NCI-H510A (cell line): Measurements from ENCODE around the gene MPEG1.

Source experiments
- DNase-seq: peaks from one replicate; lab custom pipeline; 2025; lab: John Stamatoyannopoulos, UW

Gene MPEG1

GRCh38 chr11:59212744-59213631, at the start of gene MPEG1:
TSS of gene MPEG1 (minus strand) at chr11:59212927. CDS start at chr11:59212865, 62 bp downstream.
- no peak for DNase-seq

DNA sequence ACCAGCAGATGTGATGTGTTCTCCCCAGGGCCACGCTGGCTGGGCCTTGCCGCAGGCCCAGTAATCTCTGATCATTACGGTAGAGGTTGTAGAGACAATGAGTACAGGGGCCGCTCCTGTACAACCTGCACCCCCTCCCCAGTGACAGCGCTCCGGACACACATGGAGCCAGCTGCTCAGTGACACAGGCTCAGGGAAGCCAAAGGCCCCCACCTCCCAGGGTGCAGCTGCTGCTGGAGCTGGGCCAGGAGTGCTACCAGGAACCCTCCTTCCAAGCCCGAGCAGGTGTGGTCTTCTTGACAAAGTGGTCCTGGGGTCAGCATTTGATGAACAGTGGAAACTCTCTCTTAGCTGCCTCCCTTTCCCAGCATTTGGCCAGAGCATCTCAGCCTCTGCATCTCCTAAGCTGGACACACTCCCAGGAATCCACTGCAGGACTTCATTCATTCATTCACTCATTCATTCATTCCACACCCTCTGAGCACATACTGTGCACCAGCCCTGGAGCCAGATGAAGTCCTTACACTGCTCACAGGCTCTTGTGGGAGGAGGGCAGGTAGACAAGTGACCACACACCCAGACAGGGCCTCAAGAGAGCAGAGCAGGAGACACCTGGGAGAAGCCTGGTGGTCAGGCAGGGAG, 49.6 kb upstream of the MPEG1 start:
- no peak for DNase-seq

GRCh38 chr11:59261150-59261549, 48.4 kb upstream of the MPEG1 start:
- no peak for DNase-seq

GRCh38 chr11:59259867-59260475, 47.2 kb upstream of the MPEG1 start:
- DNase-seq = no peak

GRCh38 chr11:59259047-59259446, 46.3 kb upstream of the MPEG1 start:
- DNase-seq = no peak

GRCh38 chr11:59255281-59255680, 42.6 kb upstream of the MPEG1 start:
- DNase-seq = no peak

DNA sequence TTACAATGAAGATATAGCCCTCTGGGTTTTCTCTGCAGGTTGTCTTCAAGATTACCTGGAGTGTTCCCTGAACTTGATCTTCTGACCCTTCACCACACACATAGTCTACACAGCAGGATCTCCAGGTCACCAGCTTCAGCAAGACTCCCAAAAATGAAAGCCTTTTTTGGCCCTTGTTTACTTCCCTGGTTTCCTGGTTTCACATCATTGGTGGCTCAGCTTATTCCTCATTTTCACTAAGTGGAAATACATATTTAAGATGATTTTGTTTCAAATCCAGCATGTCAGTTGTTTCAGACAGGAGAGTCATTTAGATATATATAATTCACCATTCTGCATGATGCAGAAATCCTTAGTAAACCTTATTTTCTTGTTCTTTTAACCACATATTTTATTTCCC, 41.6 kb upstream of the MPEG1 start:
- DNase-seq = no peak

GRCh38 chr11:59253001-59253400, 40.3 kb upstream of the MPEG1 start:
- DNase-seq = no peak

GRCh38 chr11:59249535-59249934, 36.8 kb upstream of the MPEG1 start:
- no peak for DNase-seq

DNA sequence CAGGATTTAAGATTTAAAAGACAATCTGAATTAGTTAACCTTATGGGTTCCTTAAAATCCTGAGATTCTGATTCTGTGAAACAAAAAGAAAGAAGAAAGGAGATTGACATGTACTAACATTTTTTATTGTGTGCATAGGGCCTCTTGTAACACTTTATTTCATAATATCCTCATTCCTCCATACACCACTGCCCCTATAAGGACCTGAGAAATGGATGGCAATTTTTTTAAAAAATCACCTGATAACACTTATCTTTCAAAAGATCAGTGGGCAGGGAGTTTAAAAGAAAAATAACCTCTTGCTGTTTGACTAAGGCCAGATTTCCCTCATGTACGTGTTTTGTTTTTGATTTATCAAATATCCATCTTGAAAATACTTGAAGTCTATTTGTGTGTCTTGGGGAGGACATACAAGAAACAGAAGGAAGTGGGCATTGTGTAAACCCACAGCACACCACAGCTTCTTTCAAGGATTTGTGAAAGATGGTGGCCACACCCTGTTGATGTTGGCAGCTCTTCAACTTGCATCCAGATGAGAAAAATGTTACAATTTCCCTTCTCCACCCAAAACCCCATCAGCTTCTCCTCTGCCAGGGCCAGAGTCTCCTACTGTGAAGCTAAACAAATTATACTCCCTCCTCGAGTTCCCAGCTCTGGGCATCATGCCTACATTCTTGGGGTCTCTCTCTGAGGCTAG, 35.0 kb upstream of the MPEG1 start:
- no peak for DNase-seq

DNA sequence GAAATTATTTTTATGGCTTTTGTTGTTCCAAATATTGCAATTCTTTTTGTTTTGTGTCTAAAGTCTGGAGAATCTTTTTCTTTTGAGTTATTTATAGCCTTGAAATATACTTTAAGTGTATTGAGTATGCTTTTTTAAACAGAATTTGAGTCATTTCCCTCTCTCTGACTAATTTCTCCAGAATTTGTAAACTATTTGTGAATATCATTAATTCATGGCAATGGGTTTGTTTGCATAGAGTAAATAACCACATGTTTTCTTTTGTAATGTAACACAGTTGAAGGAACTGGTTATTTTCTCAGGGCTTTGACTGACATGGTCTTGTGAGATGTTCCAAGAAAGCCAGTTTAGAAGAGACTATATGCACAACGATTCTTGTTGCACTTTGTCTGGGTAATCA, 30.9 kb upstream of the MPEG1 start:
- no peak for DNase-seq

DNA sequence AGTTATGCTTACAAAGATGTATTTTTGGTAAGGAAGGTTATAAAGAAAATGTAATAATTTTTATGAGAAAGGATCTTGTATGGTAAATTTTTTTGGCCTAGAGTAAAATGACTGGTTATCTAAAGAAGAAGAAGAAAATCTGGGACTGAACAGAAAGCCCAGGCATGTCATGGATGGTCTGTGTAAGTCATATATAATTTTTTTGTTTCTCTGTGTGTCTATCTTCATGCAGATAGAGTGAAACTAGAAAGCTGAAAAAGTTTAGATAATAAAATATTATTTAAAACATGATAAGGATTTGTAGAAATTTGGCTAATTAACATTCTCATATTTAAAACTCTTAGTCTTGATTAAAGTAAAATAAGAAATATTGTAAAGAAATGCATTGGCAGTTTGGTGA, 27.6 kb upstream of the MPEG1 start:
- no peak for DNase-seq

DNA sequence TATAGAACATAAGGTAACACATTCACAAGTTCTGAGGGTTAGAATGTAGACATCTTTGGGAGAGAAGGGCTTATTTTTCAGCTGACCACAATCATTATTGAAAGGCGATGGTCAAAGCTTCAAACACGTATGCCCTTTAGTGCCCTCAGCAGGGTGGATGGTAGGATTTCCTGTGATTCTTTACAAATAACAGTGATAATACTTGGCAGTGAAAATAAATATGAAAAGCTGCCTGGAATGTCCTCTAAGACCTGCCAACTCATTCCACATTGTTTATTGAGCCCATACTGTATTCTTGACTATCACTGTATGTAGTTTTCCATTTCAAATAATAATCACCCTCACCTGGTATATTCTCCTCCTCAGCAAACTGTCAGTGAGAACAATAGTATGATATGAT, 13.7 kb upstream of the MPEG1 start:
- DNase-seq = no peak

GRCh38 chr11:59225017-59225416, 12.3 kb upstream of the MPEG1 start:
- no peak for DNase-seq

GRCh38 chr11:59224351-59224928, 11.7 kb upstream of the MPEG1 start:
- no peak for DNase-seq

DNA sequence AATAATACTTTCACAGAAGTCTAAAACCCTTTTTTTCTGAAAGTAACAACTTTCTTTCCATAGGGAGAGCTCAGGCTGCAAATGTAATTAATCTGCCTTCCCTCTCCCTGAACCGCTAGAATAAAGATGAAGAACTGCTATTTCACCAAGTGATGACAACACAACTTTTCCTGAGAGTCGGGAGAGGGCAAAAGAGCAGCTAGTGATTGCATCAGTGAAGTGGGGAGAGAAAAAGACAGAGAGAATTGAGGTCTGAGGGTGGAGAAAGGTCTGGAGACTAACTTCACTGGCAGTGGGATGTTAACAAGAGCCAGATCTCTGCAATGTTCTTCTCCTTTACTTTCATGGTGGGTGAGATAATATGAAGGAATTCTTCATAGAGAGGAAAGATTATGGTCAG, 10.9 kb upstream of the MPEG1 start:
- no peak for DNase-seq

DNA sequence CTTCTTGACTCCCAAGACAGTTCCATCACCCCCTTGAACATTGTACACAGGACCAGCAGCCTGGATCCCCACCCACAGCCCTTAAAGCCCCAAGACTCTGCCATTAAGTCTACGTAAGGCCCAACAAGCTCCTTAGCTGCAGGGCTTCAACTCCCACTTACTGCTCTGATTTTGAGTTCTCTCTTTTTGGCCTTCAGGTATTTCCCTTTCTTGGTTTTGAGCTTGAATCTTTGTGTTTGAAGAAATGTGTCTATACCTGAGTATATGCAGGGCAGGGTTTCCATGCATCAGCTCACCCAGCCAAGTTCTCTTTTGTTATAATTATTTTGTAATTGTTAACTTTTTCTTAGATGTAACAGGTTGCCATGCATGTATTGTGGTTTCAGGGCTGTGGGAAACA, 10.4 kb upstream of the MPEG1 start:
- DNase-seq = no peak

DNA sequence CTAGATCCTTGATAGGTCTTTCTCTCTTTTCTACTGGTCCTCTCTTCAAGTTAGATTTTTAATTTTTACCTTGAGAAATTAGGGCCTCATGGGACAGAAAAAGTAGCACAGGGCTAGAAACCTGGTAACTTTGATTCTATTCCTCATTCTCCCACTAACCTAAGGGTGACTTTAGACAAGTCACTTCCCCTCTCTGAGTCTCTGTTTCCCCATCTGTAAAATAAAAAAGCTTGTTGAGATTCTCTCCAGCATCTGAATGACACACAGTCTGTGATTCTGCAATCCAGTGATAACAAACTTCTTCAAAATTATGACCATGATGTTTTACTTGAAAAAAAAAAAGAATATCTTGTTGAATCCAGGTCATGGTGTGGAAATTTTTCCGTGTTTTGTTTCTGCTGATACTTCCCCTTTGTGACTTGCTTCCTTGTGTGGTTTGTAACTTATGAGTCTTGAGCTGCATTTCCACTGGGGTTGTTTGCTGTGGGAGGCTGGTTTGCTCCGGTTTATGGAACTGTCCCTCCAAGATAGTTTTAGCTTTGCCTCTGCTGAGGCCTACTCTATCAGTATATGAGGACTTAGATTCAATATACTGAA, 9.8 kb upstream of the MPEG1 start:
- DNase-seq = no peak

- no peak for DNase-seq
These were observed 8.7 kb upstream of the MPEG1 start for GRCh38 chr11:59221441-59221840.

DNA sequence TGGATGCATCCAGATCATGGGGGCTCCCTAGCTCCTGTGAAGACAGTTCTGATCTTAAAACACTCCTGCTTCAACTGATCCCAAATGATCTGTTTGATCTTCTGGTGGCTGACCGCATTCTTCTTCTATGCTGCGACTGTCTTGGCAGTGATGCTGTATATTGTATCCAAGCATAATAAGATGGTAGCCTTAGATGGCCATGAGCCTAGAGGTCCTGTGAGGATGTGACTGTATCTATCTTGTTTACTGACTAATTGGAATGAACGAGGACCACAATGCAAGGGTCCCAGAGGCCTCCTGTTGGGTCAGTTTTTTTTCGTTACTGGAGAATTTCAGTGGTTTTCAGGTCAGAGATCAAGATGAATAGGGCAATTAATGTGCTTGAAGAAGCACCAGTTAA, 7.1 kb upstream of the MPEG1 start:
- DNase-seq = no peak

DNA sequence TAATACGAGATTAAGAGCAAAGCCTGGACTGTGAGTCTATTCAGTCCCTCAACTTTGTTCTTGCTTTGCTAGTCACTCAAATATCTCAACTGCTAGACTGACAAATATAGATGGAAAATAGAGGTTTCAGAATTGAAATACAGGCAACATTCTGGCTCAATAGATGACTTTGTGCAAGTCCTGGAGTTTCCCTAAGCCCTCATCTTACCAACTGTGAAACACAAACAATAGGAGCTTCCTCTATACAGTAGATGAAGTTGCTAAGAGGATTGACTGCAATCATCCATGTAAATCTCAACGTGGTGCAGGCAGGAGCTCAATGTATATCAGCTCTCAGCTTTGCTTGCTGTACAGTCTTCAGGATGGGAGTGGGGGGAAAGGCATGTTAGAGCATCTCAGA, 6.2 kb upstream of the MPEG1 start:
- DNase-seq = no peak

DNA sequence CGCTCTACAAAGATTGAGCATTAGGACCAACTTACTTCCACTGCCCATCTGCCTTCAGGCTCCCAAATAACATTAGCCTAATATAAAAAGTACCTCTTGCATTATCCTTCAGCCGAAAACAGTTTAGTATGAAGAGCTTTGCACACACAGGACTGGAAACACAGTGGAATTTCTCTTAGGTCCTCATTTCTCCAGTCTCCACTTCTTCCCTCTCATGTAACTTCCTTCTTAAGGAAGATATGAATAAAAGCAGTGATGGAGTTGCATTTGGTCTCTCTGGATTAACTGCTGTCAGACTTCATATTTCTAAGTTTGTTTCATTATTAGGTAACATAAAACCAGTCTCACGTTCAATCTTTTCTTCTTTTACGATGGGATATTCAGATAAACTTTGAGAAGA, 5.6 kb upstream of the MPEG1 start:
- DNase-seq = no peak
